HG03432 (cell line): ENCODE results near the gene LMTK2.

Experiments
- ATAC-seq: cut with Tn5 transposase; IDR thresholded peaks from one replicate; pipeline ENCODE4 v1.9.1; 2021; ENCODE audit warnings: mild to moderate bottlenecking, moderate library complexity; ENCODE audit not compliant: unreplicated experiment

Gene LMTK2

GRCh38 chr7:98252425-98253054 lies 145.9 kb downstream of the LMTK2 start:
- ATAC-seq, result peak; percentile 33

GRCh38 chr7:98254516-98254915 lies 147.9 kb downstream of the LMTK2 start:
- ATAC-seq, result no peak

- ATAC-seq, result no peak
Measured at GRCh38 chr7:98254951-98255610, 148.4 kb downstream of the LMTK2 start.

GRCh38 chr7:98256431-98256830 lies 149.8 kb downstream of the LMTK2 start:
- ATAC-seq, result no peak

GRCh38 chr7:98257701-98258100 lies 151.0 kb downstream of the LMTK2 start:
- no peak for ATAC-seq
